Stomach (tissue), 4 donors: ENCODE results near the gene CKAP5.

ENCODE experiments used
- EP300 ChIP-seq: sonication (generic); formaldehyde crosslinking; IDR thresholded peaks from one replicate; pipeline ENCODE4 v1.6.1; 2017; ENCODE audit warnings: antibody characterized with exemption
- POLR2A ChIP-seq, 4 donors: fragments of 450-650 bp; IDR thresholded peaks; one replicate each; pipeline ENCODE4 v1.6.1; 2016; ENCODE audit warnings: antibody characterized with exemption in 4 of 4, control low read depth in 2 of 4, mild to moderate bottlenecking in 1 of 4, moderate library complexity in 1 of 4
- TF ChIP-seq, protein P1 (sequence below), 7 experiments: fragments of 450-650 bp in 4 of 7; fragments of 200-600 bp in 3 of 7; sonication (generic) in 3 of 7; IDR thresholded peaks; one replicate each; pipeline ENCODE4 v1.5.1; 2016 to 2019; ENCODE audit warnings: antibody characterized with exemption in 7 of 7, control low read depth in 2 of 7, mild to moderate bottlenecking in 1 of 7

- TF ChIP-seq EP300 (no peak), POLR2A (IDR thresholded peaks at IDR 0.05) (no peak)
- TF ChIP-seq, protein P1, sequence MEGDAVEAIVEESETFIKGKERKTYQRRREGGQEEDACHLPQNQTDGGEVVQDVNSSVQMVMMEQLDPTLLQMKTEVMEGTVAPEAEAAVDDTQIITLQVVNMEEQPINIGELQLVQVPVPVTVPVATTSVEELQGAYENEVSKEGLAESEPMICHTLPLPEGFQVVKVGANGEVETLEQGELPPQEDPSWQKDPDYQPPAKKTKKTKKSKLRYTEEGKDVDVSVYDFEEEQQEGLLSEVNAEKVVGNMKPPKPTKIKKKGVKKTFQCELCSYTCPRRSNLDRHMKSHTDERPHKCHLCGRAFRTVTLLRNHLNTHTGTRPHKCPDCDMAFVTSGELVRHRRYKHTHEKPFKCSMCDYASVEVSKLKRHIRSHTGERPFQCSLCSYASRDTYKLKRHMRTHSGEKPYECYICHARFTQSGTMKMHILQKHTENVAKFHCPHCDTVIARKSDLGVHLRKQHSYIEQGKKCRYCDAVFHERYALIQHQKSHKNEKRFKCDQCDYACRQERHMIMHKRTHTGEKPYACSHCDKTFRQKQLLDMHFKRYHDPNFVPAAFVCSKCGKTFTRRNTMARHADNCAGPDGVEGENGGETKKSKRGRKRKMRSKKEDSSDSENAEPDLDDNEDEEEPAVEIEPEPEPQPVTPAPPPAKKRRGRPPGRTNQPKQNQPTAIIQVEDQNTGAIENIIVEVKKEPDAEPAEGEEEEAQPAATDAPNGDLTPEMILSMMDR (IDR thresholded peaks at IDR 0.05): no peak
These were observed 104.2 kb downstream of the CKAP5 start for GRCh38 chr11:46741600-46742484.
